Activated CD4-positive, alpha-beta T cell treated with anti-CD3 and anti-CD28 coated beads for 24 hours (primary cell): ENCODE measurements around the gene CDK11B.
"Not testable (repeated sequence)": the region's sequence is repeated elsewhere in the genome, so short reads cannot be mapped to it uniquely, and the experiment has no call there.

ENCODE experiments used
- DNase-seq, 2 donors: peaks; one replicate each; pipeline ENCODE4 v3.0.0-alpha.2; 2020; ENCODE audit warnings: low read depth in 2 of 2

The CDK11B gene

GRCh38 chr1:1658583-1659549 lies at the start of gene CDK11B:
Gene CDK11B (minus strand): TSS chr1:1659004. CDS start chr1:1657485, 1,519 bp downstream.
- peak; percentile 89 to 98 for DNase-seq

- DNase-seq, result not testable (repeated sequence)
These were observed 49.1 kb upstream of the CDK11B start for GRCh38 chr1:1707897-1708296.

GRCh38 chr1:1707241-1707640 lies 48.4 kb upstream of the CDK11B start:
- not testable (repeated sequence) for DNase-seq

- DNase-seq, result not testable (repeated sequence)
These were observed 46.8 kb upstream of the CDK11B start for GRCh38 chr1:1705623-1706022.

GRCh38 chr1:1704284-1704957 lies 45.6 kb upstream of the CDK11B start:
- not testable (repeated sequence) for DNase-seq

GRCh38 chr1:1703796-1704195 lies 45.0 kb upstream of the CDK11B start:
- DNase-seq, result no peak

GRCh38 chr1:1702506-1702905 lies 43.7 kb upstream of the CDK11B start:
- not testable (repeated sequence) for DNase-seq

GRCh38 chr1:1700557-1700956 lies 41.8 kb upstream of the CDK11B start:
- not testable (repeated sequence) for DNase-seq

- DNase-seq, result not testable (repeated sequence)
These were observed 41.3 kb upstream of the CDK11B start for GRCh38 chr1:1700067-1700466.

- not testable (repeated sequence) for DNase-seq
These were observed 40.3 kb upstream of the CDK11B start for GRCh38 chr1:1699061-1699460.

- not testable (repeated sequence) for DNase-seq
These were observed 38.8 kb upstream of the CDK11B start for GRCh38 chr1:1697358-1698183.

GRCh38 chr1:1696431-1697357 lies 37.9 kb upstream of the CDK11B start:
- DNase-seq, result not testable (repeated sequence)

- peak; percentile 81 to 94 for DNase-seq
These were observed 34.2 kb upstream of the CDK11B start, which contains the start of gene SLC35E2B for GRCh38 chr1:1692714-1693647. Gene SLC35E2B (minus strand): TSS chr1:1692795. CDS start chr1:1676699, 16,096 bp downstream.

- DNase-seq, result peak; percentile 62 to 70
These were observed 33.5 kb upstream of the CDK11B start for GRCh38 chr1:1692324-1692713.

- DNase-seq, result not testable (repeated sequence)
These were observed 32.6 kb upstream of the CDK11B start for GRCh38 chr1:1691443-1691842.

- DNase-seq, result not testable (repeated sequence)
These were observed 30.7 kb upstream of the CDK11B start for GRCh38 chr1:1689526-1689925.

- no peak for DNase-seq
These were observed 29.0 kb upstream of the CDK11B start for GRCh38 chr1:1687846-1688245.

GRCh38 chr1:1684031-1684681 lies 25.4 kb upstream of the CDK11B start:
- DNase-seq, result no peak
